Endometrial microvascular endothelial cells (primary cell): ENCODE measurements around the gene OTOP1. TPM values are rescaled to one million over a fixed set of nuclear protein-coding genes. Genes with fewer than 3 reads are reported as not detected.
"Not testable (repeated sequence)": the region's sequence is repeated elsewhere in the genome, so short reads cannot be mapped to it uniquely, and the experiment has no call there.

Source experiments
- in situ Hi-C: cut with HindIII; loops from 2 replicates; pipeline ENCODE4 v1.10.0; 2017; ENCODE audit warnings: low sequenced_read_pairs, low pct_unique_long_range_greater_than_20kb; ENCODE audit errors: inconsistent ontology term
- total RNA-seq: library from RNA; depleted of rRNA; stranded (reverse); fragments of >200 nt; gene quantifications from one replicate; pipeline ENCODE4 v1.2.3, GENCODE V29; 2015; ENCODE audit errors: inconsistent ontology term

OTOP1 gene
- total RNA-seq, 1 donor from 2014 or later, result not detected

DNA sequence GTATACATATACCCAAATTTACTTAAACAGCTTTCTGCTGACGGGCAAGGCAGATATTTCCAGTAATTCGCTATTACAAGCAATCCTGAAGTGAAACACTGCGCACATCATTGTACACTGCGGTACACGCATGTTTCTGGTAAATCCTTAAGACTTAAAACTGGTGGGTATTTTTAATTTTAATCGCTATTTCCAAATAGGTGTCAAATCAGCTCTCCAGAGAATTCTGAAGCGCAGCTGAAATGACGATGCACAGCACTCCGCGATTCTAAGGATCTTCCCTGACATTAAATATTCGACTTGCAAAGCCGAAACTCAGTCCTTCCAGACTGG, 20.9 kb upstream of the OTOP1 start:
- in situ Hi-C loops, result no loop called here

DNA sequence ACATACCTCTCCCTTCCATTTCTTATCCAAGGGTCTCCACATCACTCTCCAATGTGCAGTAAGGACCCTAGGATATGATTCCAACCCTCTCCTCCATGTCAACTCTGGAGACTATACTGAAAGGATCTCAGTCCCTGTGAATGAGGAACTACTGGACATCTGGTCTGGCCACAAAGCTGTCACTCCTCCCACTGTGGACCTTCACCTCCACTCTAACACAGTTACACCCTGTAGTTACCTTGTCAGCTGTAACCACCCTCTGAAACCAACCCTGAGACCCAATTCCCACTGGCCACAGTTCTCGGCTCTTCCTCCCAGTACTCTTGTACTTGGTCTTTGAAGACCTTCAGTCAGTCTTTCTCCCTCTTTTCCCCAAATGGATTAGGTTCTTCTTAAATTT, 18.4 kb upstream of the OTOP1 start:
- in situ Hi-C loops, result no loop called here

DNA sequence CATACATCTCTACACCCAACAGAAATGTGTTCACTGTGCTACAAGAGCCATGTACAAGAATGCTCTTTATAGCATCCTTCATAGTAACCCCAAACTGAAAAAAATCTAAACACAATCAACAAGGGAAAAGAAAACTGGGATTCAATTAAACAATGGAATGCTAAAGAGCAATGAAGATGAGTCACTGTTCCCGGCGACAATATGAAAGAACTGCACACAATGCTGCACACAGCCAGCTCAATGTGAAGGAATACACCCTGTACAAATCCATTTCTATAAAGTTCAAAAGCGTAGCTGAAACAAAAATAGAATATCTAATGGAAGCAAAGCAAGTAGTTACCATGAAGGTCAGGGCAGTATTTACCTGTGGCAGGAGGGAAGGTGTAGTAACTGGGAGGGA, 12.8 kb upstream of the OTOP1 start:
- in situ Hi-C loops, result not testable (repeated sequence)

DNA sequence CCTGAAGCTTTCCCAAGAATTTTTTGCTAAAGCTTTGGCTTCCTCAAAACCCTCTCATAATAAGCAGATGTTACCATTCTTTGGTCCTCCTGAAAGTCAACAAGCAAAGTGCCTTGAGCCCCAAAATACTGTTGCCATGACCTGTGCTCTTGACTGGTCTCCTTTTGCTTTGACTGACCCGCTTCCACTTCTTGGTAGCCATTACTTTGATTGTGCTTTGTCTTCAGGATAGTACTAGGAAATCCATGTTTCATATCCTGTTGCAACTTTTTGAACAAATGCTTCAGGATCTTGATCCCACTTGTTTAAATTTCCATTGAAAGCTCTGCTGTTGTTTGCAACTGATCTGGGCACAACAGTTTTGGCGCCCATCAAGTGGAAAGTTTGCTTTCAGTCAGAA, 6.9 kb upstream of the OTOP1 start:
- in situ Hi-C loops, result no loop called here

DNA sequence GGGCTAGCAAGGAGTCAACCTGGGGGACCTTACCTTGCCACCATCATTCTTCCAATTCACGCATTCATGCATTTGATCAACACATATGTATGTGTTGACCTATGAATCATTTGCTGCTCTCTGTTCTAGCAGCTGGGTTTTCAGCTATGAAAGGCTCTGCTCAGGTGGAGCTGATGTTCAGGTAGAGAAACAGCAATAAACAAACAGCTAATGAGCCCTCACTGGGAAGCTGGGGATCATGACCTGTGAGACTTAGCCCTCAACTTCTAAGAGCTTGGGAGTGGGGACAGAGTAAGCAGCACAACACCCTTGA, 1.6 kb upstream of the OTOP1 start:
- in situ Hi-C loops, result no loop called here

DNA sequence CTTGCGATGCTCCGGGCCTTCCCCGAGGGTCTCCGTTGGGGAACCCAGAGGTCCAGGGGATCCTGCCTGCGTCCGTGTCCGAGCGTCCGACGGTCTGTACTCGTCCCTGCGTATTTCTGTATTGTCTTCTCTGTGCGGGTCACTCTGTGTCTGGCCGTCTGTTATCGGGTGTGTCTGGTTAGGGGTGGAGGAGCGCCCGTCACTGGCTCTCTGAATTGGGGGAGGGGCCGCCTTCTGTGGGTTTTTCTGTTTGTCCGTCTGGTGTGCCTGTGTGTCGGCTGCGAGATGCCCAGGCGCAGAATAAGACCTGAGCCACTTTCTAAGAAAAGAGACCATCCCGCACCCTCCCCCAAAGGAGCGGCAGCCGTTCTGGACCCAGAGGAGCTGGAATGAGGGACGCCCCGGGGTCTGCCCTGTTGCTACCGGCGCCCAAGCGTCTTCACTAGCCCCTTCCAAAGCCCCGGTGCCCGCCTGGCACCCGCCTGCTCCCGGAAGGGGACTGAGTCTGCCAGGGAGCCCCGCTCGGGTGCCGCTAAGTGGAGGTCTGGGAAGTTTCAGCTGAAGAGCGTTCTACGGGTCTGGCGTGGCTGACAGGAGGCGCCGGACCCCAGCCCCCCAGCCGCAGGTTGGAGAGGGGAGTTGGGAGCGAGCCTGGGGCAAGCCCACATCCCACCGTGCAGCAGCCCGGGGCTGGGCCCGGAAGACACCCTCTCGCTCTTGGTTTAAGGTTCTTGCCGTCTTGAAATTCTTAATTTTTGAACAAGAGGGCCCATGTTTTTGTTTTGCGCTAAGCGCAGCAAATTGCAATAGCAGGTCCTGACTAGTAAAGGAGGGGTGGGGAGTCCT, 1.0 kb upstream of the OTOP1 start:
- in situ Hi-C loops, result no loop called here

DNA sequence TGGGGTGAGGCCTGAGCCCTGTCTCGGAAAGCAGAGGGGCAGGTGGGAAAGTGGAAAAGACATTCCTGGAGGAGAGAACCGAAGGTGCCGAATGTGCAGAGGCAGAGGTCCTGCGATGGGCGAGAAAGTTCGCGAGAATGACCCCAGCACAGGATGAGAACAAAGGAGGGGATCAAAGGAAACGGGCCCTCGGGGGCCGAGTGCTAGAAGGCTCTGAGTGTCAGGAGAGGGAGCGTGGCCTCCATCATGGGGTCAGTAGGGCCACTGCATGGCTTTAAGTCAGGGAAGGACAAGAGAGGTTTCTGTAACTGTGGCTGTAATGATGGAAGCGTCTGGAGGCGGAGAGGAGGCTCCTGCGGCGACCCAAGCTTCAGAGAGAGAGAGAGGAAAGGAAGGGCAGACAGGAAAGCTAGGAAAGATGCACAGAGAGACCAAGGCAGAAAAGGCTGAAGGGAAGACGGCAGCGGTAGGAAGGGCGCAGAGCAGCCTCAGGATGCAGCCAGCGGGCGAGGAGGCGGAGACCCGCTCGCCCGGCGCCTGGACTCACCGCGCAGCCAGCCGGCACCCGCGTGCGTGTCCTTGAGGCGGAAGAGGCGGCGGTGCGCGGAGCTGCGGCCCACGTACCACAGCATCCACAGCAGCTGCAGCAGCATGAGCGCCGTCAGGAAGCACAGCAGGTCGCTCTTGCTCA, 669 bp downstream of the OTOP1 start:
- in situ Hi-C loops, result no loop called here

DNA sequence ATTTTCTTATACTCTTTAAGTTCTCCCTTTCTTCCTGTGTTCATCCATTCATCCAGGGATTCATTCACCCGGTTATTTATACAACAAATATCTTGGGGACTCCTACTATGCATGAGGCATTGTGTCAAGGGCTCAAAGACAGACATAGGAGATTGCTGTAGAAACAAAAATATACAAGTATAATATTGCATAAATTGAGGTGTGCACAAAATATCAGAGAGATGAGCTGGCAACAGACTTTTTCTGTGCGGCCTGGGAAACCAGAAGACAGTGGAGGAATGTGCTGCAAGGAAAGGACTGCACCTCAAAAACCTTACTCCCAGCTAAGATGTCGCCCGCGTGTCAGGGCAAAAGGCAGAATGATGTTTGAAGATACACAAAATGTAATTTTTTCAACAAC, 9.6 kb downstream of the OTOP1 start:
- in situ Hi-C loops, result no loop called here

DNA sequence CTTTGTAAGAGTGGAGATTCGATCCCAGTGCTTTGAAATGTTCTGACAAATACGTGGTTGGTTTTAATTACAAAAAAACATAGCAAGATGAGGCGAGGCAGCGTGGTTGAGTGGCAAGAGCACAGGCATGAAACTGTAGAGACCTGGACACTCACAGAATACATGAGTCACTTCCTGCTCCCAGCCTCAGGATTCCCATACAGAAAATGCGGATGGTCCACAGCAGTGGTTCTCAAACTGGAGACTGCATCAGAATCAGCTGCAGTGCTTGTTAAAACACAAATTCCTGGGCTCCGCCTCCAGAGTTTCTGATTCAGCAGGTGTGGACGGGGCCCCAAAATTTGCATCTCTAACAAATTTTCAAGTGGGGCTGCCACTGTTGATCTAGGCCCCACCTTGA, 10.1 kb downstream of the OTOP1 start:
- in situ Hi-C loops, result no loop called here

DNA sequence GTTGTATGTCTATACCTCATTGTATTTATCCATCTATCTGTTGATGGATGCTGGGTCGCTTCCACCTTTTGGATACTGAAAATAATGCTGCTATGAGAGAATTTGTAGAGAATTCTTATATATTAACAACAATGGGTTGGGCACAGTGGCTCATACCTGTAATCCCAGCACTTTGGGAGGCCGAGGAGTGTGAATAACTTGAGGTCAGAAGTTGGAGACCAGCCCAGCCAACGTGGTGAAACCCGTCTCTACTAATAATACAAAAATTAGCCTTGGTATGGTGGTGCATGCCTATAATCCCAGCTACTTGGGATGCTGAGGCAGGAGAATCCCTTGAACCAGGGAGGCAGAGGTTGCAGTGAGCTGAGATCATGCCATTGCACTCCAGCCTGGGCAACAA, 13.1 kb downstream of the OTOP1 start:
- in situ Hi-C loops, result not testable (repeated sequence)

DNA sequence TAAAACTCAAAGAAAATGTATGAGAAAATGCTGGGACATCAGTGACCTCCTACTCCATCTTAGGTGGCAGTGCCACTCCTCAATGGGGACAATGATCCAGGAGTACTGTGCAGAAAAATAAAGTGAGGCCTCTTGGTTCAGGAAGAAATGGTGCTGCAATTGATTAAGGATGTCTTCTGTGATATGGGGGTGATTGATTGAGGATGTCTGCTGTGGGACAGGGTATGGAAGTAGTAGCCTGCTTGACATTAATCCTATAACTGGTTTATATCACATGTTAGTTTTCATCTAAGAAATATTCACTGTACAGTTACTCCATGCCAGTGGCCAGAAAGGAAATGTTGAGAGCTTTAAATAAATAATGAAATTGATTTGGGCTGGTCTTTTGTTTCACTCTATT, 20.5 kb downstream of the OTOP1 start:
- in situ Hi-C loops, result no loop called here

DNA sequence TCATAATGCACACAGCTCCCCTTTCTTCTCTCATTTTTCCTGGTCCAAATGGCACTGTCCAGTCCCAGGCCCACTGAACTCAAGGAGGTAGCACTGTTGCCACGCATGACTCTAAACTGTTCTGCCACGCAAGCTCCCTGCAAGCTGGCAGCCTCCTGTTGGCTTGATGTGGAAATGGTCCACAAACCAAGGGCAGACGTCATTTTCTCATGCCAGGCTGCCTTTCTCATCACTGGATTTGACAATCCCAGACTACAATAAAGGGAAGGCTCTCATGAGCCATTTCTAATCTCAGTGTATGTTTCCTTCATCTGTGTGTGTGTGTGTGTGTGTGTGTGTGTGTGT, 22.4 kb downstream of the OTOP1 start:
- in situ Hi-C loops, result no loop called here

DNA sequence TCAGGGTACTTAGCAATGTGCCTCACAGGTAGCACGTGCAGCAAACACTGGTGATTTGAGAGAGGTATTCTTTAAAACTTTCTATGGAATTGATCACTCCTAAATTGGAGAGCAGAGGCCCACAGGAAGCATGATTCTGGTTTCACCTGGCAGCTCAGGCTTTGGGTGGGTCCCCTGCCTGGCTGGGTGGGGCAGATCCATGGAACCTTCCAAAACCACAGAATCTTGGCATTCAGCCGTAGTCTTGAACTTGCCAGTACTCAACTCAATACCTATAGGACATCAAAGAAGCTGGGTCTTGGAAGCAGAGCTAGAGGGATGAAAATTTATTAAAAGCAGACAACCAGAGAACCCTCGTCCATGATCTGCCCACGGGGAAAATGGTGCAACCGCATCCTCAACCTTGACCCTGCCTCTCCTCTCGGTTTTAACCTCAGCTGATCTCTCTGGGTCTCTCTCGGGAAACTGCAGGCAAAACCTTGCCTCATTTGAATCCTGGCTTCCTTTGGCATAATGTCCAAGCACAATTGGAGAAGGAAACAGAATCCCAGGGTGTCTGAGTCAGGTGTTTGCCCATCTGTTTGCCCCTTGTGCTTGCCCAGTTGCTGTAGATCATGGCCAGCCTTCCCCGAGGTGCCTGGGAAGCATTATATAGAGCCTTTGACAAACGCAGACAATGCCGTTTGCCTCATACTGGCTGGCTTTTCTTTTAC, 22.9 kb downstream of the OTOP1 start:
- in situ Hi-C loops, result no loop called here

DNA sequence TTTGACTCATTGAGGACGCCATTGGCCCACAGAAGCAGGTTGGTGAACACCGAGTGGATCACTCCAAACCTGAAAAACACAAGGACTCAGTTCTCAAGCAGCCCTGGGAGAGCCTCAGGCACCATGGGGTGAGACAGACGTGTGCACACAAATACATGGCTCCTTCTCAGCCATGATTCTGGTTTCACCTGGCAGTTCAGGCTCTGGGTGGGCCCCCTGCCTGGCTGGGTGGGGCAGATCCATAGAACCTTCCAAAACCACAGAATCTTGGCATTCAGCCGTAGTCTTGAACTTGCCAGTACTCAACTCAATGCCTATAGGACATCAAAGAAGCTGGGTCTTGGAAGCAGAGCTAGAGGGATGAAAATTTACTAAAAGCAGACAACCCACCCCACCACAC, 24.2 kb downstream of the OTOP1 start:
- in situ Hi-C loops, result no loop called here

DNA sequence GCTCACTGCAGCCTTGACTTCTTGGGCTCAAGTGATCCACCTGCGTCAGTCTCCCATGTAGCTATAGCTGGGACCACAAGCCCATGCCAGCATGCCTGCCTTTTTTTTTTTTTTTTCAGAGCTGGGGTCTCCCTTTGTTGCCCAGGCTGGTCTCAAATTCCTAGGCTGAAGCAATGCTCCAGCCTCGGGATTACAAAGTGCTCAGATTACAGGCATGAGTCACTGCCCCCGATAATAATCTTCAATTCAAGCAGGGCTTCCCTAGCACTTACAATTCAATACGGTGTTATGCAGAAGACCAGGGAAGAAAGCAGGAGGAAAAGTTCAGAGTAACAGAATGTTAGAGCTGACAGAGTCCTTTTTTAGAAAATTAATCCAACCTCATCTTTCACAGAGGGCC, 26.1 kb downstream of the OTOP1 start:
- in situ Hi-C loops, result no loop called here

DNA sequence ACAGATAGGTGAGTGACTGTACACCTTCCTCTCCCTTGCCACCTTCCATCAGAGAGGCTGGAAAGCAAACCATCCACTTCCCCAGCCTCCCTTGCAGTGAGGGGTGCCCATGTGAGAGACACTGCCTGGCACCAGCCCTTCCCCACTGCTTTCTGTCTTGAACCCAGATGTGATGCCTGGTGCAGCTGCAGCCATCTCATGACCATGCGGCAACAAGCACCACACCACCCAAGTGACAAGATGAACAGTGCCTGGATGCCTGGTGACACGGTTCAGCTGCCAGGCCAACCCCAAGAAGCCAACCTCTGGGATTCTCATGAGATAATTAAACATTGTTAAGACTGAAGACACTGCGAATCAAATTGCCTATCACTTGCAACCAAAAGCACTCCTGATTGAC, 31.4 kb downstream of the OTOP1 start:
- in situ Hi-C loops, result no loop called here

DNA sequence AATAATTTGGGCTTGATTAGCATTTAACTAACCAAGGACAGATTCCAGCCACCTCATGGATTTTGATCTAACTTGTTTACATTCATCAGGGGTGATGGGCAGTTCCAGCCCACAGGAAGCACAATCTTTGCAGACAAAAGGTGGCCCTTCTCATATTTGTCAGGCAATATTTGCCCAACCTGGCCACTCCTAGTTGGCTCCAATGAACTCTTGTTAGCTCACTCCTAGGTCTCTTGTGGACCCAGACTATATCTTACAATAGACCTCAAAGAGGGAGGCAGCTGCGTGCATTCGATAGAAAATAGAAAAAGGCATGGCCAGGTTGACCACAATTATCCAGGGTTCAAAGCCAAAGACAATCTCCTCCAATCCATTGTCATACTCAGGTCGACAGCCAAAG, 38.2 kb downstream of the OTOP1 start:
- in situ Hi-C loops, result not testable (repeated sequence)

DNA sequence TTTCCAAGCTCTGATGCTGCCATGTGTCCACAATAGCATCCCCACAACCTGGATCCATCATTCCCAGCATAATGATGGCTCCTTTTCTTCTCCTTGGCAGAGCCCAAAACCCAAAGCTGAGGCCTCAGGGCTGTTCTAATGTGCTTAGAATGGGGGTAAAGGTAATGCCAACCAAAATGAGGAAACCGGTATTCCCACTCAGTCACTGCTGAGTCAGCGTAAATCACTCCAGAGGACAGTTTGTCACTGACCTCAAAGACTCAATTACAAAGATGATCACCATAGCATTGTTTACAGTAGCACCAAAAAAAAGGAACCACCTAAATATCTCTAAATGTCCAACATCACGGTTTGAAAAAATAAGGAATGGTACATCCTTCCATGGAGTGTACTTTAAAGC, 41.2 kb downstream of the OTOP1 start:
- in situ Hi-C loops, result no loop called here

DNA sequence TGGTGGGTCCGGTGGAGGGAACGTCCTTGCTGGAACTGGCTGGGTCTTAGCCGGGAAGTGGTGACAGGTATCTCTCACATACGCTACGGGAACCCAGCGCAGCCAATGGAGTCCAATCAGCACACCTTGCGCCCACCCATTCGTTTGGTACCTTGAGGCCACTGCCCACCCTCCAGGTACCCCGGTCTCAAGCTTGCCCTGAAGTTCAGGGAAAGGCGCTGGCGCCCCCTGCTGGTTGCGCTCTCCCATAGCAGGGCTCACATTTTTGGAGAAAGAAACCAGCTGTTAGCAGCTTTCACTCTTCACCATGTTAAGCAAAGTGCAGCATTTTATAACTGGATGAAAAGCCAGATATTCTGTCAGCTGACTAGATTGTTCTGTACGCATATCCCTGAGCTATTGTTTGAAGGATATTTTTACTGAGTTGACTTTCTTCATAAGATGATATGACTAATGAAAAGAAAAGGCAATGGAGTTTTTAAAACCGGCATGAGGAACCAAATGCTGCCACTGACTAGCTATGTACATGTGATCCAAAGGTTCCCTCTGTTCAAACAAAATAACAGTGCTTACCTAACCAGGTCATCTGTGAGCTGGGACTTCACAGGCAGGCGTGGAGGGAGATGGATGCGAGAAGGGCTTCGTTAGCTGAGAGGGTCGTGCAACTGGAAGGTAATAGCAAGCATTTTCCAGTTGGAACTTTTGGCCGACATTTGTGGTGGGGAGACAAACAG, 43.7 kb downstream of the OTOP1 start:
- in situ Hi-C loops, result no loop called here
